Liver (tissue), 3 donors: ENCODE data around the gene TAAR5.

Source experiments
- CTCF ChIP-seq: fragments of 150-350 bp; IDR thresholded peaks from 2 replicates; pipeline ENCODE4 v1.5.1; 2017; ENCODE audit warnings: improper control_type of control experiment, low read depth, low read length; ENCODE audit not compliant: missing input control
- SP1 ChIP-seq: IDR thresholded peaks from 2 replicates; pipeline ENCODE4 v1.6.1; 2018; ENCODE audit warnings: antibody characterized with exemption, mild to moderate bottlenecking
- YY1 ChIP-seq: IDR thresholded peaks from 2 replicates; pipeline ENCODE4 v1.6.1; 2016; ENCODE audit warnings: antibody characterized with exemption, mild to moderate bottlenecking
- donor health status: healthy.
- donor health status: healthy.

GRCh38 chr6:132544826-132545225 is 44.7 kb downstream of the TAAR5 start:
- TF ChIP-seq SP1 (no peak), CTCF (no peak), YY1 (no peak)
